HK-2 (cell line): ENCODE results near the gene LKAAEAR1.

Source experiments
- DNase-seq: peaks from one replicate; pipeline ENCODE4 v3.0.0-alpha.2; 2018; ENCODE audit not compliant: unreplicated experiment

LKAAEAR1 gene

GRCh38 chr20:64037199-64037497 lies 47.0 kb downstream of the LKAAEAR1 start:
- DNase-seq = no peak

- no peak for DNase-seq
Measured at GRCh38 chr20:64036346-64037198, 47.6 kb downstream of the LKAAEAR1 start.

- DNase-seq = no peak
Measured at GRCh38 chr20:64035933-64036345, 48.3 kb downstream of the LKAAEAR1 start, which contains the start of gene C20orf204. Gene C20orf204 (plus strand): TSS chr20:64036182. CDS start chr20:64036324, 142 bp downstream.

- DNase-seq = no peak
Measured at GRCh38 chr20:64035066-64035932, 48.9 kb downstream of the LKAAEAR1 start.

- DNase-seq = no peak
Measured at GRCh38 chr20:64033981-64034493, 50.2 kb downstream of the LKAAEAR1 start.
